ENCODE measurements around the gene TSEN15.

TSEN15 gene

GRCh38 chr1:184112176-184112948 is 60.8 kb downstream of the TSEN15 start:
- no peak for DNase-seq

- no peak for DNase-seq
Measured at GRCh38 chr1:184113251-184113650, 61.7 kb downstream of the TSEN15 start.

- DNase-seq: no peak
Measured at GRCh38 chr1:184114818-184115398, 63.4 kb downstream of the TSEN15 start.

GRCh38 chr1:184116287-184116686 is 64.8 kb downstream of the TSEN15 start:
- DNase-seq: no peak

- no peak for DNase-seq
Measured at GRCh38 chr1:184118046-184118445, 66.5 kb downstream of the TSEN15 start.

Data from NCI-H1436 (cell line).